IMR-90 (cell line): Measurements from ENCODE around the gene SLC38A5. TPM values are rescaled to one million over a fixed set of nuclear protein-coding genes. Genes with fewer than 3 reads are reported as not detected.
A peak's percentile ranks its signal among the peaks of the same experiment; 100 is the strongest.

ENCODE experiments used
- ATAC-seq: fragments of 200-7000 bp; cut with Tn5 transposase; 2 replicates; pipeline ENCODE4 v1.9.1; 2020; ENCODE audit warnings: low read depth, mild to moderate bottlenecking, moderate library complexity
- BruUV-seq: library from RNA; stranded (reverse); fragments of 400-500 nt; replicated peaks from 2 replicates; lab custom pipeline; 2021; lab: Mats Ljungman, UMichigan
- CTCF ChIA-PET: fragments of 300-600 bp; formaldehyde crosslinking; extraction: SDS; loops from one replicate; lab custom pipeline; 2021; ENCODE audit warnings: antibody characterized with exemption; lab: Yijun Ruan, JAX
- POLR2A ChIA-PET: fragments of 300-600 bp; sonication (Branson Sonifier 250); formaldehyde crosslinking; loops from one replicate; lab custom pipeline; 2022; ENCODE audit warnings: antibody characterized with exemption; ENCODE audit not compliant: unreplicated experiment; lab: Charles Lee
- DNase-seq: peaks from one replicate; pipeline ENCODE4 v3.0.0; 2013
- H2AFZ ChIP-seq: replicated peaks from 2 replicates; pipeline ENCODE3; 2013; ENCODE audit warnings: low read length, mild to moderate bottlenecking; ENCODE audit not compliant: poor library complexity
- H2AK5ac ChIP-seq: 2 replicates; pipeline ENCODE4 v1.6.1; 2013; ENCODE audit warnings: low read depth, low read length, inconsistent platforms
- H2AK9ac ChIP-seq: replicated peaks from 2 replicates; pipeline ENCODE3; 2013; ENCODE audit warnings: mild to moderate bottlenecking, low read depth, low read length, moderate library complexity; ENCODE audit not compliant: poor library complexity
- H2BK120ac ChIP-seq: 2 replicates; pipeline ENCODE4 v1.6.1; 2013; ENCODE audit warnings: low read depth, low read length, inconsistent platforms
- H2BK15ac ChIP-seq: 3 replicates; pipeline ENCODE4 v1.6.1; 2013; ENCODE audit warnings: low read depth, low read length, inconsistent platforms
- H2BK20ac ChIP-seq: 2 replicates; pipeline ENCODE4 v1.6.1; 2013; ENCODE audit warnings: low read depth, mild to moderate bottlenecking, inconsistent platforms, low read length, moderate library complexity
- H2BK5ac ChIP-seq: 2 replicates; pipeline ENCODE4 v1.6.1; 2013; ENCODE audit warnings: mild to moderate bottlenecking, low read depth, low read length, inconsistent platforms; ENCODE audit not compliant: poor library complexity, severe bottlenecking
- H3K14ac ChIP-seq: replicated peaks from 2 replicates; pipeline ENCODE4 v1.6.1; 2013; ENCODE audit warnings: low read depth, low read length, inconsistent platforms
- H3K18ac ChIP-seq: 2 replicates; pipeline ENCODE4 v1.6.1; 2013; ENCODE audit warnings: low read depth, low read length, control low read depth
- H3K23ac ChIP-seq: 2 replicates; pipeline ENCODE4 v1.6.1; 2013; ENCODE audit warnings: low read depth, low read length, inconsistent platforms
- H3K27ac ChIP-seq: 2 replicates; pipeline ENCODE4 v1.5.1; 2013; ENCODE audit warnings: mild to moderate bottlenecking, control low read depth, low read length; ENCODE audit not compliant: insufficient read depth
- H3K27me3 ChIP-seq: 2 replicates; pipeline ENCODE4 v1.6.1; 2013; ENCODE audit warnings: low read length; ENCODE audit not compliant: control insufficient read depth, insufficient read depth
- H3K36me3 ChIP-seq: 2 replicates; pipeline ENCODE4 v1.6.1; 2013; ENCODE audit warnings: low read length, mixed read lengths; ENCODE audit not compliant: control insufficient read depth, insufficient read depth
- H3K4ac ChIP-seq: 2 replicates; pipeline ENCODE4 v1.6.1; 2013; ENCODE audit warnings: low read depth, low read length, inconsistent platforms
- H3K4me1 ChIP-seq: 2 replicates; pipeline ENCODE4 v1.6.1; 2013; ENCODE audit warnings: low read length, mixed read lengths; ENCODE audit not compliant: control insufficient read depth, insufficient read depth
- H3K4me2 ChIP-seq: 2 replicates; pipeline ENCODE4 v1.6.1; 2013; ENCODE audit warnings: low read depth, mild to moderate bottlenecking, control low read depth, low read length, moderate library complexity
- H3K4me3 ChIP-seq: 2 replicates; pipeline ENCODE4 v1.5.1; 2013; ENCODE audit warnings: low read depth, mild to moderate bottlenecking, control low read depth, low read length, moderate library complexity; ENCODE audit not compliant: insufficient read depth
- H3K56ac ChIP-seq: 2 replicates; pipeline ENCODE4 v1.6.1; 2013; ENCODE audit warnings: low read length, inconsistent platforms; ENCODE audit not compliant: insufficient read depth; ENCODE audit errors: extremely low read depth
- H3K79me1 ChIP-seq, 2 experiments: 2 replicates each; pipeline ENCODE4 v1.6.1; 2013; ENCODE audit warnings: low read length in 2 of 2, inconsistent platforms in 1 of 2, low read depth in 1 of 2
- H3K9ac ChIP-seq: 2 replicates; pipeline ENCODE4 v1.6.1; 2013; ENCODE audit warnings: low read depth, low read length, control low read depth
- H3K9me1 ChIP-seq: 2 replicates; pipeline ENCODE4 v1.6.1; 2013; ENCODE audit warnings: low read length, inconsistent platforms; ENCODE audit not compliant: insufficient read depth
- H3K9me3 ChIP-seq: 2 replicates; pipeline ENCODE4 v1.6.1; 2013; ENCODE audit warnings: low read length; ENCODE audit not compliant: control insufficient read depth, insufficient read depth
- H4K20me1 ChIP-seq: 2 replicates; pipeline ENCODE4 v1.6.1; 2013; ENCODE audit warnings: low read length, inconsistent platforms; ENCODE audit not compliant: insufficient read depth
- H4K5ac ChIP-seq: 2 replicates; pipeline ENCODE4 v1.6.1; 2013; ENCODE audit warnings: mild to moderate bottlenecking, low read depth, low read length, control low read depth
- H4K8ac ChIP-seq, 2 experiments: 2 replicates each; pipeline ENCODE4 v1.6.1; 2013; ENCODE audit warnings: low read depth in 2 of 2, low read length in 2 of 2, control low read depth in 1 of 2, inconsistent platforms in 1 of 2
- H4K91ac ChIP-seq: 2 replicates; pipeline ENCODE4 v1.6.1; 2013; ENCODE audit warnings: low read depth, low read length, inconsistent platforms; ENCODE audit not compliant: insufficient read depth
- BHLHE40 ChIP-seq: fragments of 150-350 bp; IDR thresholded peaks from 2 replicates; pipeline ENCODE4 v1.6.1; 2016; ENCODE audit warnings: mild to moderate bottlenecking, low read depth, low read length
- MXI1 ChIP-seq: IDR thresholded peaks from 2 replicates; pipeline ENCODE4 v1.6.1; 2012; ENCODE audit warnings: low read depth, mild to moderate bottlenecking, low read length, moderate library complexity, borderline replicate concordance
- NFE2L2 ChIP-seq: fragments of 150-350 bp; IDR thresholded peaks from 2 replicates; pipeline ENCODE4 v1.6.1; 2016; ENCODE audit warnings: low read depth, mild to moderate bottlenecking, low read length
- POLR2A ChIP-seq: IDR thresholded peaks from 2 replicates; pipeline ENCODE4 v1.6.1; 2012; ENCODE audit warnings: mild to moderate bottlenecking, low read depth, low read length
- RFX5 ChIP-seq: IDR thresholded peaks from 2 replicates; pipeline ENCODE4 v1.8.0; 2012; ENCODE audit warnings: low read depth, mild to moderate bottlenecking, low read length, moderate library complexity
- SMC3 ChIP-seq: fragments of 150-350 bp; IDR thresholded peaks from 2 replicates; pipeline ENCODE4 v1.6.1; 2016; ENCODE audit warnings: low read depth, mild to moderate bottlenecking, antibody characterized with exemption, low read length, moderate library complexity
- WGBS, 2 experiments: methylation state at CpG; one replicate each; pipeline versions ENCODE4 v1.1.5 to v1.1.7; 2013; ENCODE audit warnings: missing lambda C conversion rate in 2 of 2; ENCODE audit not compliant: insufficient read length in 1 of 2; ENCODE audit errors: extremely low coverage in 2 of 2; 5-methylcytosine and 5-hydroxymethylcytosine counted together
- dilution Hi-C: fragments of 300-500 bp; cut with HindIII; formaldehyde crosslinking; loops from one replicate; pipeline ENCODE4 v1.14.3; 2018; ENCODE audit warnings: low sequenced_read_pairs; ENCODE audit not compliant: unreplicated experiment
- in situ Hi-C: fragments of 300-500 bp; cut with MboI; formaldehyde crosslinking; loops from 3 replicates; pipeline ENCODE4 v1.14.3; 2019; ENCODE audit warnings: low sequenced_read_pairs, inconsistent platforms, mixed read lengths
- intact Hi-C: fragments of 100-400 bp; cut with micrococcal nuclease; formaldehyde crosslinking; loops from 2 replicates; pipeline ENCODE4 v1.10.0; 2022
- polyA plus RNA-seq, 3 experiments: library from polyadenylated mRNA; depleted of rRNA; stranded (reverse); fragments of >200 nt; gene quantifications; 2 replicates each; pipeline ENCODE4 v1.2.3, GENCODE V29; 2012; ENCODE audit warnings: low replicate concordance in 1 of 3
- total RNA-seq: library from RNA; depleted of rRNA; stranded (reverse); fragments of >200 nt; gene quantifications from 2 replicates; pipeline ENCODE4 v1.2.3, GENCODE V29; 2012
- TF ChIP-seq, protein P1 (sequence below): conservative IDR thresholded peaks from 2 replicates; pipeline ENCODE4 v1.5.1; 2012; ENCODE audit warnings: mild to moderate bottlenecking, low read depth, low read length, improper control_type of control experiment

The SLC38A5 gene
- total and polyA plus RNA-seq, 2 of the 4 experiments (the other 2 are of a cell fraction), result 12.2 to 20.4 TPM

- ATAC-seq, result no peak
- ChIA-PET POLR2A (no interaction called here), CTCF (no interaction called here)
- H4K8ac ChIP-seq, result no peak overlapping the region
- H2AK9ac ChIP-seq, result no peak overlapping the region
- no peak overlapping the region for H2BK5ac ChIP-seq
- no peak overlapping the region for H3K56ac ChIP-seq
- no peak overlapping the region for H2AK5ac ChIP-seq
- intact Hi-C loops, result no loop called here
- peaks cover 3% of the 10 kb centered on the region; the same call in 1 of the 2 replicates for H3K27me3 ChIP-seq
- peaks cover 0 to 19% of the 10 kb centered on the region in 2 experiments; a peak in 2 of 4 replicates for H3K79me1 ChIP-seq
- no peaks in the 10 kb centered on the region; the same call in 1 of the 2 replicates for H4K20me1 ChIP-seq
- no peak overlapping the region for H3K9ac ChIP-seq
- H3K4me3 ChIP-seq, result no peak overlapping the region
- no peak overlapping the region for H2BK15ac ChIP-seq
- H3K18ac ChIP-seq, result no peak overlapping the region
- TF ChIP-seq MXI1 (no peak), NFE2L2 (no peak), POLR2A (no peak), SMC3 (no peak), BHLHE40 (no peak), RFX5 (no peak)
- TF ChIP-seq, protein P1, sequence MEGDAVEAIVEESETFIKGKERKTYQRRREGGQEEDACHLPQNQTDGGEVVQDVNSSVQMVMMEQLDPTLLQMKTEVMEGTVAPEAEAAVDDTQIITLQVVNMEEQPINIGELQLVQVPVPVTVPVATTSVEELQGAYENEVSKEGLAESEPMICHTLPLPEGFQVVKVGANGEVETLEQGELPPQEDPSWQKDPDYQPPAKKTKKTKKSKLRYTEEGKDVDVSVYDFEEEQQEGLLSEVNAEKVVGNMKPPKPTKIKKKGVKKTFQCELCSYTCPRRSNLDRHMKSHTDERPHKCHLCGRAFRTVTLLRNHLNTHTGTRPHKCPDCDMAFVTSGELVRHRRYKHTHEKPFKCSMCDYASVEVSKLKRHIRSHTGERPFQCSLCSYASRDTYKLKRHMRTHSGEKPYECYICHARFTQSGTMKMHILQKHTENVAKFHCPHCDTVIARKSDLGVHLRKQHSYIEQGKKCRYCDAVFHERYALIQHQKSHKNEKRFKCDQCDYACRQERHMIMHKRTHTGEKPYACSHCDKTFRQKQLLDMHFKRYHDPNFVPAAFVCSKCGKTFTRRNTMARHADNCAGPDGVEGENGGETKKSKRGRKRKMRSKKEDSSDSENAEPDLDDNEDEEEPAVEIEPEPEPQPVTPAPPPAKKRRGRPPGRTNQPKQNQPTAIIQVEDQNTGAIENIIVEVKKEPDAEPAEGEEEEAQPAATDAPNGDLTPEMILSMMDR, result no peak
- no peak overlapping the region for H3K27ac ChIP-seq
- H2AFZ ChIP-seq, result peak overlapping the region; percentile 19
- dilution Hi-C loops, result no loop called here
- H3K14ac ChIP-seq, result no peak overlapping the region
- no peaks in the 10 kb centered on the region for H3K4me1 ChIP-seq
- 74% methylated on average over 4 of the region's 9 CpGs; no CpG with 5 or more reads in 1 of the 2 experiments for WGBS, 2 experiments
- no peaks in the 10 kb centered on the region for H3K36me3 ChIP-seq
- H3K23ac ChIP-seq, result no peak overlapping the region
- no peak overlapping the region for H2BK20ac ChIP-seq
- DNase-seq, result no peak
- H2BK120ac ChIP-seq, result no peak overlapping the region
- in situ Hi-C loops, result no loop called here
- no peak overlapping the region for H4K5ac ChIP-seq
- H3K9me1 ChIP-seq, result peaks cover 7% of the 10 kb centered on the region
- no peaks in the 10 kb centered on the region for H3K9me3 ChIP-seq
- H4K91ac ChIP-seq, result no peak overlapping the region
- no TSS peak for BruUV-seq
- no peak overlapping the region for H3K4me2 ChIP-seq
- H3K4ac ChIP-seq, result no peak overlapping the region
Measured at GRCh38 chrX:48473704-48473990, 3.6 kb upstream of the SLC38A5 start.
